H1 (cell line): ENCODE measurements around the gene PAX7. TPM values are rescaled to one million over a fixed set of nuclear protein-coding genes. Genes with fewer than 3 reads are reported as not detected.
A peak's percentile ranks its signal among the peaks of the same experiment; 100 is the strongest.

Source experiments
- CTCF ChIA-PET: fragments of 300-600 bp; sonication (Branson Sonifier 250); formaldehyde crosslinking; loops from one replicate; lab custom pipeline; 2021; ENCODE audit not compliant: partially characterized antibody; lab: Charles Lee
- POLR2A ChIA-PET: fragments of 300-600 bp; sonication (Branson Sonifier 250); formaldehyde crosslinking; loops from one replicate; lab custom pipeline; 2021; ENCODE audit warnings: inconsistent platforms; ENCODE audit not compliant: partially characterized antibody; lab: Charles Lee
- DNase-seq, 2 experiments: peaks; one replicate each; pipeline versions ENCODE4 v3.0.0 to v3.0.0-alpha.2; 2010 to 2022; ENCODE audit warnings: low spot score in 2 of 2, low read depth in 1 of 2, mixed read lengths in 1 of 2
- FAIRE-seq: peaks from 2 replicates; lab custom pipeline; 2011; peaks lifted over from hg19 to GRCh38; lab: Jason Lieb, UNC
- H2AFZ ChIP-seq: 2 replicates; pipeline ENCODE4 v1.8.1; 2012; ENCODE audit warnings: low read length, inconsistent platforms
- H2AK5ac ChIP-seq: 2 replicates; pipeline ENCODE4 v1.6.1; 2013; ENCODE audit warnings: low read depth, low read length
- H2BK120ac ChIP-seq: replicated peaks from 2 replicates; pipeline ENCODE3; 2013; ENCODE audit warnings: low read depth, low read length, inconsistent platforms
- H2BK12ac ChIP-seq: 2 replicates; pipeline ENCODE4 v1.6.1; 2013; ENCODE audit warnings: low read depth, low read length
- H2BK15ac ChIP-seq: 2 replicates; pipeline ENCODE4 v1.6.1; 2013; ENCODE audit warnings: low read length
- H2BK20ac ChIP-seq: 2 replicates; pipeline ENCODE4 v1.6.1; 2013; ENCODE audit warnings: low read length
- H2BK5ac ChIP-seq: 2 replicates; pipeline ENCODE4 v1.6.1; 2013; ENCODE audit warnings: low read depth, low read length
- H3K14ac ChIP-seq: 2 replicates; pipeline ENCODE4 v1.6.1; 2013; ENCODE audit warnings: inconsistent platforms; ENCODE audit not compliant: insufficient read length
- H3K18ac ChIP-seq: 2 replicates; pipeline ENCODE4 v1.6.1; 2013; ENCODE audit warnings: low read length; ENCODE audit errors: extremely low read depth
- H3K23ac ChIP-seq: 2 replicates; pipeline ENCODE4 v1.6.1; 2013; ENCODE audit warnings: inconsistent platforms; ENCODE audit not compliant: insufficient read length
- H3K23me2 ChIP-seq: 2 replicates; pipeline ENCODE4 v1.6.1; 2013; ENCODE audit warnings: low read depth, low read length
- H3K27ac ChIP-seq: 2 replicates; pipeline ENCODE4 v1.6.1; 2011; ENCODE audit warnings: low read depth, low read length, inconsistent platforms
- H3K27me3 ChIP-seq, 4 experiments: replicated peaks in 1 of 4; 1 replicate in 1 of 4; 2 replicates in 3 of 4; pipeline versions ENCODE4 v1.6.1 to v1.8.1; 2011 to 2013; ENCODE audit warnings: low read length in 3 of 4, mild to moderate bottlenecking in 3 of 4, inconsistent platforms in 2 of 4, mixed read lengths in 2 of 4, moderate library complexity in 1 of 4; ENCODE audit not compliant: control insufficient read depth in 3 of 4, insufficient read depth in 3 of 4; ENCODE audit errors: extremely low read depth in 1 of 4
- H3K36me3 ChIP-seq, 4 experiments: 2 replicates each; pipeline versions ENCODE4 v1.6.1 to v1.8.1; 2011 to 2013; ENCODE audit warnings: mild to moderate bottlenecking in 4 of 4, low read length in 3 of 4, moderate library complexity in 2 of 4, control low read depth in 1 of 4, inconsistent platforms in 1 of 4; ENCODE audit not compliant: insufficient read depth in 4 of 4, control insufficient read depth in 2 of 4
- H3K4ac ChIP-seq: replicated peaks from 2 replicates; pipeline ENCODE3; 2013; ENCODE audit warnings: low read length, low read depth, mixed read lengths, inconsistent platforms; ENCODE audit not compliant: insufficient read length
- H3K4me1 ChIP-seq, 4 experiments: replicated peaks in 1 of 4; 1 replicate in 1 of 4; 2 replicates in 3 of 4; pipeline versions ENCODE4 v1.6.1 to v1.8.1; 2011 to 2013; ENCODE audit warnings: low read length in 3 of 4, inconsistent platforms in 2 of 4, mixed read lengths in 1 of 4; ENCODE audit not compliant: insufficient read depth in 4 of 4, control insufficient read depth in 3 of 4
- H3K4me2 ChIP-seq, 2 experiments: 2 replicates each; pipeline versions ENCODE4 v1.6.1 to v1.8.1; 2011 to 2013; ENCODE audit warnings: low read depth in 2 of 2, low read length in 2 of 2, control low read depth in 1 of 2, inconsistent platforms in 1 of 2, mild to moderate bottlenecking in 1 of 2; ENCODE audit not compliant: insufficient read depth in 1 of 2
- H3K4me3 ChIP-seq, 4 experiments: fragments of 200-600, 300-600 bp in 1 of 4; sonication (generic), shearing (Covaris generic), sonication (Bioruptor Twin) in 1 of 4; 2 replicates each; pipeline versions ENCODE4 v1.5.1 to v1.8.1; 2011 to 2016; ENCODE audit warnings: low read length in 4 of 4, low read depth in 3 of 4, control low read depth in 2 of 4, inconsistent platforms in 2 of 4, mild to moderate bottlenecking in 2 of 4, mixed read lengths in 1 of 4, moderate library complexity in 1 of 4; ENCODE audit not compliant: insufficient read depth in 2 of 4; ENCODE audit errors: extremely low read depth in 1 of 4
- H3K56ac ChIP-seq: replicated peaks from 2 replicates; pipeline ENCODE3; 2013; ENCODE audit warnings: low read depth, mild to moderate bottlenecking, mixed read lengths, low read length, inconsistent platforms; ENCODE audit not compliant: insufficient read length
- H3K79me1 ChIP-seq: 2 replicates; pipeline ENCODE4 v1.6.1; 2013; ENCODE audit warnings: low read depth, low read length, control low read depth
- H3K79me2 ChIP-seq, 2 experiments: 2 replicates each; pipeline versions ENCODE4 v1.6.1 to v1.8.1; 2012 to 2013; ENCODE audit warnings: low read length in 2 of 2, mild to moderate bottlenecking in 2 of 2, inconsistent platforms in 1 of 2; ENCODE audit not compliant: insufficient read depth in 2 of 2, control insufficient read depth in 1 of 2
- H3K9ac ChIP-seq, 4 experiments: replicated peaks in 1 of 4; 1 replicate in 1 of 4; 2 replicates in 3 of 4; pipeline versions ENCODE4 v1.6.1 to v1.8.1; 2011 to 2013; ENCODE audit warnings: low read depth in 3 of 4, low read length in 3 of 4, control low read depth in 2 of 4, mild to moderate bottlenecking in 2 of 4, moderate library complexity in 2 of 4, inconsistent platforms in 1 of 4; ENCODE audit errors: extremely low read depth in 1 of 4
- H3K9me3 ChIP-seq, 2 experiments: 2 replicates each; pipeline versions ENCODE4 v1.6.1 to v1.8.1; 2012 to 2013; ENCODE audit warnings: mild to moderate bottlenecking in 2 of 2, moderate library complexity in 2 of 2, control low read depth in 1 of 2, inconsistent platforms in 1 of 2, low read depth in 1 of 2, low read length in 1 of 2, mixed read lengths in 1 of 2; ENCODE audit not compliant: insufficient read depth in 2 of 2
- H4K20me1 ChIP-seq, 2 experiments: replicated peaks in 1 of 2; 2 replicates each; pipeline versions ENCODE3 to v1.8.1; 2011 to 2013; ENCODE audit warnings: inconsistent platforms in 2 of 2, low read length in 2 of 2, mild to moderate bottlenecking in 1 of 2; ENCODE audit not compliant: insufficient read depth in 2 of 2, control insufficient read depth in 1 of 2
- H4K5ac ChIP-seq: 2 replicates; pipeline ENCODE4 v1.6.1; 2013; ENCODE audit warnings: low read length, low read depth, mixed read lengths, inconsistent platforms; ENCODE audit not compliant: insufficient read length
- H4K8ac ChIP-seq: 2 replicates; pipeline ENCODE4 v1.8.0; 2013; ENCODE audit warnings: mild to moderate bottlenecking, moderate library complexity, low read length, inconsistent platforms; ENCODE audit not compliant: insufficient read depth; ENCODE audit errors: extremely low read depth
- H4K91ac ChIP-seq: replicated peaks from 2 replicates; pipeline ENCODE3; 2013; ENCODE audit warnings: low read length, mixed read lengths, inconsistent platforms; ENCODE audit not compliant: insufficient read length
- EP300 ChIP-seq, 2 experiments: IDR thresholded peaks; 1 replicate in 1 of 2; 2 replicates in 1 of 2; pipeline ENCODE4 v1.6.1; 2011 to 2012; ENCODE audit warnings: low read depth in 2 of 2, low read length in 2 of 2, mild to moderate bottlenecking in 2 of 2, borderline replicate concordance in 1 of 2, inconsistent platforms in 1 of 2, moderate library complexity in 1 of 2
- HDAC2 ChIP-seq, 2 experiments: fragments of 300-600 bp in 1 of 2; sonication (generic) in 1 of 2; IDR thresholded peaks; 2 replicates each; pipeline ENCODE4 v1.6.1; 2011 to 2012; ENCODE audit warnings: low read depth in 2 of 2, low read length in 2 of 2, mild to moderate bottlenecking in 2 of 2, moderate library complexity in 2 of 2, borderline replicate concordance in 1 of 2, inconsistent platforms in 1 of 2
- HDAC6 ChIP-seq: IDR thresholded peaks from one replicate; pipeline ENCODE4 v1.7.1; 2012; ENCODE audit warnings: low read depth, mild to moderate bottlenecking, inconsistent platforms, low read length, moderate library complexity
- NANOG ChIP-seq: IDR thresholded peaks from 2 replicates; pipeline ENCODE4 v1.6.1; 2011; ENCODE audit warnings: low read length, low read depth, mild to moderate bottlenecking, inconsistent platforms; ENCODE audit not compliant: insufficient read depth, poor library complexity, severe bottlenecking
- RAD21 ChIP-seq, 2 experiments: IDR thresholded peaks in 1 of 2; conservative IDR thresholded peaks in 1 of 2; 2 replicates each; pipeline ENCODE4 v1.6.1; 2011; ENCODE audit warnings: low read depth in 2 of 2, low read length in 2 of 2, improper control_type of control experiment in 1 of 2, inconsistent platforms in 1 of 2, mild to moderate bottlenecking in 1 of 2, moderate library complexity in 1 of 2
- TCF12 ChIP-seq: IDR thresholded peaks from 2 replicates; pipeline ENCODE4 v1.6.1; 2011; ENCODE audit warnings: low read depth, mild to moderate bottlenecking, low read length
- WGBS, 2 experiments: shearing (Covaris generic) in 1 of 2; methylation state at CpG; one replicate each; pipeline versions ENCODE4 v1.1.6 to v1.1.7; 2013 to 2015; ENCODE audit warnings: low lambda C conversion rate in 2 of 2, mixed read lengths in 2 of 2, inconsistent platforms in 1 of 2, low coverage in 1 of 2, missing lambda C conversion rate in 1 of 2; ENCODE audit not compliant: insufficient replicate concordance in 2 of 2, insufficient coverage in 1 of 2, insufficient read length in 1 of 2; ENCODE audit errors: extremely low coverage in 1 of 2, missing lambda C conversion rate in 1 of 2; 5-methylcytosine and 5-hydroxymethylcytosine counted together
- long read RNA-seq, 2 experiments: library from RNA in 1 of 2; library from capped mRNA in 1 of 2; stranded (forward); transcript quantifications; one replicate each; pipeline ENCODE4 v2.0.0, GENCODE V29; 2021; ENCODE audit warnings: inconsistent platforms in 1 of 2
- polyA minus RNA-seq, 3 experiments: library from RNA; depleted of rRNA, polyadenylated mRNA; stranded (reverse); fragments of >200 nt; gene quantifications; 1 replicate in 2 of 3; 2 replicates in 1 of 3; pipeline ENCODE4 v1.2.3, GENCODE V29; 2011
- polyA plus RNA-seq, 7 experiments: library from polyadenylated mRNA; depleted of rRNA in 3 of 7; stranded (reverse) in 5 of 7; unstranded in 2 of 7; fragments of >200 nt in 5 of 7; fragments of 200-250 nt in 2 of 7; gene quantifications; 1 replicate in 5 of 7; 2 replicates in 1 of 7; 4 replicates in 1 of 7; pipeline versions ENCODE4 v1.2.1 to v1.2.3, GENCODE V29; 2011 to 2013; ENCODE audit warnings: missing spikeins in 2 of 7, mixed read lengths in 2 of 7
- total RNA-seq: library from RNA; stranded (reverse); fragmentation: NEBNext Ultra II Directional; extraction: Animal tissue kit (Norgen Biotek cat#: 25700); gene quantifications from 2 replicates; pipeline ENCODE4 v1.2.1, GENCODE V29; 2021

The PAX7 gene
- total RNA-seq (not detected in 2 replicates), polyA plus RNA-seq (2011; rRNA removed) (0.02 TPM in 1 of 2 replicates, not detected in the other), polyA minus RNA-seq (2011; rRNA and poly(A)+ RNA removed) (0.13 TPM in 1 of 2 replicates, not detected in the other)
- polyA plus RNA-seq (2011; cell fraction: cytosol; rRNA removed): 0.03 TPM
- polyA plus RNA-seq (2011; cell fraction: nucleus; rRNA removed): 0.03 TPM
- polyA plus RNA-seq (2012, experiment 1 of 2): 0.03 to 0.08 TPM in 2 of 4 replicates, not detected in the others
- 0.07 TPM for polyA plus RNA-seq (2012, experiment 2 of 2)
- polyA plus RNA-seq (2013, experiment 1 of 2): 0.02 TPM
- polyA plus RNA-seq (2013, experiment 2 of 2): 0.02 TPM
- polyA minus RNA-seq (2011; cell fraction: cytosol; rRNA and poly(A)+ RNA removed): not detected
- polyA minus RNA-seq (2011; cell fraction: nucleus; rRNA and poly(A)+ RNA removed): 0.40 TPM
- long read RNA-seq, experiment 1: 0 reads
- long read RNA-seq, experiment 2: 0 reads

- H3K4me3 ChIP-seq: peak within 1 kb of the TSS; percentile 47 to 61 (median 53)
- no peak within 1 kb of the TSS for H3K4ac ChIP-seq
- H3K18ac ChIP-seq: peak within 1 kb of the TSS; percentile 93
- H3K9ac ChIP-seq: no peak within 1 kb of the TSS
- ChIA-PET CTCF (interaction anchor here (0.6 to 4.2 kb wide), 3 partner anchors 13 to 154 kb away, joined by 3 to 19 read pairs (median 9); no protein-coding TSS in a partner anchor), POLR2A (interaction anchor here (2.4 to 9.2 kb wide), 2 partner anchors 9 to 13 kb away, joined by 12 to 56 read pairs; no protein-coding TSS in a partner anchor)
- peak within 1 kb of the TSS; percentile 71; the same call in 1 of the 2 replicates for H2BK12ac ChIP-seq
- no peak within 1 kb of the TSS for H2BK5ac ChIP-seq
- no peaks in the 10 kb centered on the region; a peak in 1 of 8 replicates for H3K36me3 ChIP-seq
- H3K9me3 ChIP-seq: no peaks in the 10 kb centered on the region
- no peak for FAIRE-seq
- H3K4me1 ChIP-seq: peaks cover 12 to 43% (median 30%) of the 10 kb centered on the region in 4 experiments
- no peaks in the 10 kb centered on the region for H3K79me2 ChIP-seq
- H4K8ac ChIP-seq: peak within 1 kb of the TSS; percentile 18
- DNase-seq: peak; percentile 79 to 81
- peaks cover 76 to 95% (median 90%) of the 10 kb centered on the region in 4 experiments for H3K27me3 ChIP-seq
- H2AK5ac ChIP-seq: no peak within 1 kb of the TSS
- H2BK20ac ChIP-seq: no peak within 1 kb of the TSS
- peaks cover 13 to 27% of the 10 kb centered on the region in 2 experiments for H4K20me1 ChIP-seq
- 0 out of 2 replicates have a peak within 1 kb of the TSS, but pooled peaks have one; percentile 46 for H2BK15ac ChIP-seq
- H3K56ac ChIP-seq: no peak within 1 kb of the TSS
- 2% methylated on average over 35 of the region's 70 CpGs; no CpG with 5 or more reads in 1 of the 2 experiments for WGBS, 2 experiments
- peak within 1 kb of the TSS; percentile 7 for H4K91ac ChIP-seq
- H3K79me1 ChIP-seq: no peaks in the 10 kb centered on the region
- H4K5ac ChIP-seq: no peak within 1 kb of the TSS
- no peak within 1 kb of the TSS for H3K27ac ChIP-seq
- H2BK120ac ChIP-seq: no peak within 1 kb of the TSS
- peak within 1 kb of the TSS; percentile 86 to 92 for H3K4me2 ChIP-seq
- H3K23ac ChIP-seq: no peak within 1 kb of the TSS
- peaks cover 20% of the 10 kb centered on the region; the same call in 1 of the 2 replicates for H3K23me2 ChIP-seq
- no peak within 1 kb of the TSS for H3K14ac ChIP-seq
- no peak within 1 kb of the TSS; the same call in 1 of the 2 replicates for H2AFZ ChIP-seq
- no peak for TF ChIP-seq EP300 (IDR thresholded peaks at IDR 0.05; ENCODE audit: borderline replicate concordance in 1 of 2, low read depth in 2 of 2, low read length in 2 of 2)
- 0 out of 4 replicates have a peak, but pooled peaks of 1 of the 2 experiments have one; percentile 1 for TF ChIP-seq RAD21 (IDR thresholded peaks at IDR 0.05 in 1 of 2, conservative IDR thresholded peaks at IDR 0.05 in 1 of 2; ENCODE audit: low read depth in 2 of 2, low read length in 2 of 2)
- peak; percentile 65 for TF ChIP-seq TCF12
- no peak for TF ChIP-seq HDAC6
- TF ChIP-seq NANOG: no peak
- no peak for TF ChIP-seq HDAC2 (IDR thresholded peaks at IDR 0.05; ENCODE audit: borderline replicate concordance in 1 of 2, low read depth in 2 of 2, low read length in 2 of 2)
Observed at GRCh38 chr1:18630511-18631495, at the start of gene PAX7. PAX7 (plus strand) TSS chr1:18630846; CDS start chr1:18631604, 758 bp downstream.
